ENCODE results near the gene ANAPC15. TPM values are rescaled to one million over a fixed set of nuclear protein-coding genes. Genes with fewer than 3 reads are reported as not detected.
A peak's percentile ranks its signal among the peaks of the same experiment; 100 is the strongest.

ANAPC15 gene
- polyA plus RNA-seq, 1 experiment, result 54.3 TPM

GRCh38 chr11:72080326-72081183, 31.9 kb downstream of the ANAPC15 start, which contains the start of the genes LRRC51 and NUMA1:
TSS of gene LRRC51 (plus strand) at chr11:72080850. CDS start at chr11:72089084, 8,234 bp downstream.
TSS of gene NUMA1 (minus strand) at chr11:72080542. CDS start at chr11:72035943, 44,599 bp downstream.
- DNase-seq (ENCODE audit: low read depth), result peak; percentile 100
- no peaks in the 10 kb centered on the region for H3K36me3 ChIP-seq (ENCODE audit: control insufficient read depth, insufficient read depth, low read length)
- no peaks in the 10 kb centered on the region for H3K27me3 ChIP-seq (ENCODE audit: control insufficient read depth, insufficient read depth, low read length)
- POLR2A ChIA-PET, result no interaction called here
- H3K4me3 ChIP-seq (ENCODE audit: low read depth, low read length), result peak within 1 kb of the TSS; percentile 87
- TF ChIP-seq, protein P1, sequence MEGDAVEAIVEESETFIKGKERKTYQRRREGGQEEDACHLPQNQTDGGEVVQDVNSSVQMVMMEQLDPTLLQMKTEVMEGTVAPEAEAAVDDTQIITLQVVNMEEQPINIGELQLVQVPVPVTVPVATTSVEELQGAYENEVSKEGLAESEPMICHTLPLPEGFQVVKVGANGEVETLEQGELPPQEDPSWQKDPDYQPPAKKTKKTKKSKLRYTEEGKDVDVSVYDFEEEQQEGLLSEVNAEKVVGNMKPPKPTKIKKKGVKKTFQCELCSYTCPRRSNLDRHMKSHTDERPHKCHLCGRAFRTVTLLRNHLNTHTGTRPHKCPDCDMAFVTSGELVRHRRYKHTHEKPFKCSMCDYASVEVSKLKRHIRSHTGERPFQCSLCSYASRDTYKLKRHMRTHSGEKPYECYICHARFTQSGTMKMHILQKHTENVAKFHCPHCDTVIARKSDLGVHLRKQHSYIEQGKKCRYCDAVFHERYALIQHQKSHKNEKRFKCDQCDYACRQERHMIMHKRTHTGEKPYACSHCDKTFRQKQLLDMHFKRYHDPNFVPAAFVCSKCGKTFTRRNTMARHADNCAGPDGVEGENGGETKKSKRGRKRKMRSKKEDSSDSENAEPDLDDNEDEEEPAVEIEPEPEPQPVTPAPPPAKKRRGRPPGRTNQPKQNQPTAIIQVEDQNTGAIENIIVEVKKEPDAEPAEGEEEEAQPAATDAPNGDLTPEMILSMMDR (IDR thresholded peaks at IDR 0.05; ENCODE audit: insufficient read depth, low read depth, low read length), result no peak
- CTCF ChIA-PET, result interaction anchor here (0.9 to 4.0 kb wide), 4 partner anchors 10 to 64 kb away, joined by 3 to 28 read pairs (median 10); no protein-coding TSS in a partner anchor

DNA sequence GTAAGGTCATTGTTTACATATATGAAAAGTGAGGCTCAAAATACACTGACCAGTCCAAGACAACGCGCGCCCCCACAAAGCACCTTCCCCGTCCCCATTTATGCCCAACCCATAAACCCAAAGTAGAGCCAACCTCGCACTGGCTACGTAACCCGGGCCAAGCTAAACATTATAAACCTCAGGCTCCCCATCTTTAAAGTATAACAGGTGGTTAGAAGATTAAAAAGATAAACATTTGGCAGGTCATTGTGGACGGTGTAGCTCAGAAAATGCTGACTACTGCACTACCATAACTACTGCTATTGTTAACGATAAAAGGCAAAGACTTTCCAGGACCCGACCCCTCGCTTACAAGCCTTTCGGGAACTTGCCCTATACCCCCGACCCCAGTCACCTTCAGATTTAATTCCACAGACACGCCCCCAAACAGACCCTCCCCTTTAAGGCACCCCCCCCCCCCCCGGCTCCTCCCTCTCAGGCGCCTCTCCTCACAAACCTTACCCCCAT, 32.6 kb downstream of the ANAPC15 start:
- Histone ChIP-seq H3K36me3 (ENCODE audit: control insufficient read depth, insufficient read depth, low read length) (no peaks in the 10 kb centered on the region), H3K27me3 (ENCODE audit: control insufficient read depth, insufficient read depth, low read length) (no peaks in the 10 kb centered on the region), H3K4me3 (ENCODE audit: low read depth, low read length) (peak overlapping the region; percentile 87)
- TF ChIP-seq, protein P1 (IDR thresholded peaks at IDR 0.05; ENCODE audit: insufficient read depth, low read depth, low read length), result no peak
- no peak for DNase-seq (ENCODE audit: low read depth)
- CTCF ChIA-PET, result interaction anchor here (4.0 kb wide), 1 partner anchor 11 kb away, joined by 12 read pairs; no protein-coding TSS in a partner anchor
- POLR2A ChIA-PET, result no interaction called here

DNA sequence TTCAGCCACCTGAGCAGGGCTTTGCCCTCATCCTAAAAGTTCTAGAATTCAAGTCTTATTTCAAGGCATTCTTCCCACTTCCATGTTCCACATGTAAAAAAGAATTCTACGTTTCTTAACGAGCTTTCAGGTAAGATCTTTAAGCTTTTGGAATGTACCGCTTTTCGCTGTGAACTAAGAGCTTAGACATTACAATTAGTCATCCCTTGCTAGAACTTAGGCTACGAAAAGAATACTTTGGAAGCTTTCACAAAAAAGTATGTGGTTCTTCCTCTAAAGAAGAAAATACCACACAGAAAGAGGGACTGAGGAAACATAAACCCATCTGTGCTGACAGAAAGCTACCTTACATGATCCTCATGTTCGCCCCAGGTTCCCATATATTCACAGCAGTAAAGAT, 34.0 kb downstream of the ANAPC15 start:
- no peaks in the 10 kb centered on the region for H3K27me3 ChIP-seq (ENCODE audit: control insufficient read depth, insufficient read depth, low read length)
- TF ChIP-seq, protein P1 (IDR thresholded peaks at IDR 0.05; ENCODE audit: insufficient read depth, low read depth, low read length), result no peak
- POLR2A ChIA-PET, result interaction anchor here (0.6 kb wide), 1 partner anchor 74 kb away, joined by 3 read pairs; no protein-coding TSS in a partner anchor
- H3K36me3 ChIP-seq (ENCODE audit: control insufficient read depth, insufficient read depth, low read length), result no peaks in the 10 kb centered on the region
- DNase-seq (ENCODE audit: low read depth), result no peak
- CTCF ChIA-PET, result interaction anchor here (1.0 to 4.0 kb wide), 4 partner anchors 12 to 353 kb away, joined by 3 to 12 read pairs (median 8); no protein-coding TSS in a partner anchor
- no peak overlapping the region for H3K4me3 ChIP-seq (ENCODE audit: low read depth, low read length)

- Histone ChIP-seq H3K4me3 (ENCODE audit: low read depth, low read length) (no peak overlapping the region), H3K27me3 (ENCODE audit: control insufficient read depth, insufficient read depth, low read length) (no peaks in the 10 kb centered on the region), H3K36me3 (ENCODE audit: control insufficient read depth, insufficient read depth, low read length) (no peaks in the 10 kb centered on the region)
- ChIA-PET CTCF (interaction anchor here (1.0 to 1.9 kb wide), 3 partner anchors 15 to 355 kb away, joined by 3 to 6 read pairs (median 3); no protein-coding TSS in a partner anchor), POLR2A (interaction anchor here (0.6 kb wide), 1 partner anchor 18 kb away, joined by 4 read pairs; no protein-coding TSS in a partner anchor)
- TF ChIP-seq, protein P1 (IDR thresholded peaks at IDR 0.05; ENCODE audit: insufficient read depth, low read depth, low read length), result no peak
- no peak for DNase-seq (ENCODE audit: low read depth)
These were observed 36.7 kb downstream of the ANAPC15 start for GRCh38 chr11:72075756-72076155.

GRCh38 chr11:72075109-72075508, 37.4 kb downstream of the ANAPC15 start:
- DNase-seq (ENCODE audit: low read depth), result no peak
- no peak overlapping the region for H3K4me3 ChIP-seq (ENCODE audit: low read depth, low read length)
- ChIA-PET POLR2A (no interaction called here), CTCF (interaction anchor here (1.0 to 1.9 kb wide), 4 partner anchors 14 to 50 kb away, joined by 3 to 6 read pairs (median 4); no protein-coding TSS in a partner anchor)
- no peaks in the 10 kb centered on the region for H3K36me3 ChIP-seq (ENCODE audit: control insufficient read depth, insufficient read depth, low read length)
- TF ChIP-seq, protein P1 (IDR thresholded peaks at IDR 0.05; ENCODE audit: insufficient read depth, low read depth, low read length), result peak; percentile 25; the same call in 1 of the 2 replicates
- H3K27me3 ChIP-seq (ENCODE audit: control insufficient read depth, insufficient read depth, low read length), result no peaks in the 10 kb centered on the region
